ENCODE measurements around the gene BBS7.

GRCh38 chr4:121908346-121908745, 38.1 kb upstream of the BBS7 start:
- TF ChIP-seq FOXP2 (optimal IDR thresholded peaks at IDR 0.05; ENCODE audit: control extremely low read depth, extremely low read length, insufficient read depth) (no peak), EZH2 (IDR thresholded peaks at IDR 0.05) (no peak)
